GM21529 (cell line): ENCODE results near the gene ELAVL1.

Experiments
- ATAC-seq: cut with Tn5 transposase; IDR thresholded peaks from one replicate; pipeline ENCODE4 v1.9.1; 2021; ENCODE audit not compliant: unreplicated experiment

ELAVL1 gene

DNA sequence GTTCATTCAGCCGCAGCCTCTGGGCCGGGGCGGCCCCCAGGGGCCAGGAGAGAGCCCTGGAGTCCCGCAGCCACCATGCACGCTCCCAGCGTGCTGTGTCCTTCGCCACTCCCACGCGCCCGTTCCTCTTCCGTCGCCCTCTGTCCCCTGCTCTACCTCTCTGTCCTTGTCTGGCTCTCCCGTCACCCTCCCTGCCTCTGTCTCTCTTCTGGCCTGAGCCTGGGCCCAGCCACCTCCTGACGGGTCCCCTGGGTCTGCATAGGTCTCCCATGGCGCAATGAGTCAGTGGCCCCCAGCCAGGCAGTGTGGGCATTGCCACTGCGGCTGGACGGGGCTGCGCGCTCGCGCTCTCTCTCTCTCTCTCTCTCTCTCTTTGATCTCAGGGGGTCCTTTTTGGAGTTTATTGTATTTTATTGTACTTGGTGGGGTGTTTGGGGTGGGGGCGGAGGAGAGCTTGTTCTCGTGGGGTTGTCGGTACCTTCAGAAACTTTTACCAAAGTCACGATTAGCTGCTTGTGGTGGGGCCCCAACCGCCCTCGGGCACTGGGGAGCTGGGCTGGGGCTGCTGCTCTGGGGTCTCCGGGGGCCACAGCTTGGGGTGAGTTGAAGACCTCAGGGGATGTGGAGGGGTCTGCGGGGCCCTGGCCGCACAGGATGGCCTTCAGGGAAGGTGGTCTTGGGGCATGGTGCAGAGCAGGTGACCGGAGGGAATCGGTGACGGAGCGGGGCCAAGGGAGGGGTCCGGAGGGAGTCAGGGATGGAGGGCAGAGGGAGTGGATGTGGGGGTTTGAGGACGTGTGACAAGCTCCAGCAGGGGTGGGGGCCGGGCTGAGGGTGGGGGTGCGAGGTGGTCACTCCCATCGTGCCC, 92.5 kb downstream of the ELAVL1 start:
- ATAC-seq = no peak

DNA sequence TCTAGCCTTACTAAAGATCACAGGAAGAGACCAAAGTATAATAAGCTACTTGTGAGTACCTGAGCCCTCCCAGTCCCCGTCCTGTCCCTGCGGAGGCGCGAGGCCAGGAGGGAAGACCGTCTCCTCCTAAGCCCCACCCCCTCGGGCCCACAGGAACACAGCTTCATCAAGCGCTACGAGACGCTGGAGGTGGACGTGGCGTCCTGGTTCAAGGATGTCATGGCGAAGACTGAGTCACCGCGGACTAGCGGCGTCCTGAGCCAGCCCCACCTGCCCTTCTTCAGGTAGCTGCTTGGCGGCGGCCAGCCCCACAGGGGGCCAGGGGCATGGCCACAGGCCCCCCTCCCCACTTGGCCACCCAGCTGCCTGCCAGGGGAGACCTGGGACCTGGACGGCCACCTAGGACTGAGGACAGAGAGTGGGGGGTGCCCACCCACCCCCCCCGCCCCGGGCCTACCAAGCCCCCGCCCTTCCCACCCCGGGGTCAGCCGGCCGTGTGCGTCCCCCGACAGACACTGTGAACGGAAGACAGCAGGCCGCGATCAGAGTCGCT, 93.2 kb downstream of the ELAVL1 start:
- ATAC-seq = no peak

DNA sequence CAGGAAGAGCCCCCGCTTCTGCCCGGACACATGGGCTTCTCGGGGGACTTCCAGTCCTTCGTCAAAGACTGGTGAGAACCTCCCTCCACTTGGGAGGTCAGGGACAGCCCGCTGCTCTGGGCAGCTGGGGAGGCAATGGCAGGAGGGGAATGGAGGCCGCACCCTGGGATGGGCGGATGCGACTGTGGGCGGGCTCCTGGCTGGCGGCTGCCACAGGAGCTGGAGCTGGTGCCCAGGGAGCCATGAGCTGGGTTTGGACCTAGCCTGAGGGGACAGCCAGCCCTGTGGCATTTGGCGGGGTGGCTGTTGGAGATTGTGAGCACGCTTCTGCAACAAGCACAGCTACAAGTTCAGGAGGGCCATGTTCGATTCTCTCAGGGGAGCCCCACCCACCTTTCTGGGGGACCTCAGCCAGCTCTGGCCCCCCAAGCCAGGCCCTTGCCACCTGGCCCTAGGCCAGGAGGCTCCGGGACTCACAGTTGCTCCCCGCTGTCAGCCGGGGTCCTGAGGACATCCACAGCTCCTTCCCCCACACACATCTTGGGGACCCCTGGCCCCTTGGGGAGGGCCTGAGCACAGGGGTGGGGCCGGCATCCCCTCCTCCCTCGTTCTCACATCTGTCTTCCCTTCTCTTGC, 93.8 kb downstream of the ELAVL1 start:
- no peak for ATAC-seq

DNA sequence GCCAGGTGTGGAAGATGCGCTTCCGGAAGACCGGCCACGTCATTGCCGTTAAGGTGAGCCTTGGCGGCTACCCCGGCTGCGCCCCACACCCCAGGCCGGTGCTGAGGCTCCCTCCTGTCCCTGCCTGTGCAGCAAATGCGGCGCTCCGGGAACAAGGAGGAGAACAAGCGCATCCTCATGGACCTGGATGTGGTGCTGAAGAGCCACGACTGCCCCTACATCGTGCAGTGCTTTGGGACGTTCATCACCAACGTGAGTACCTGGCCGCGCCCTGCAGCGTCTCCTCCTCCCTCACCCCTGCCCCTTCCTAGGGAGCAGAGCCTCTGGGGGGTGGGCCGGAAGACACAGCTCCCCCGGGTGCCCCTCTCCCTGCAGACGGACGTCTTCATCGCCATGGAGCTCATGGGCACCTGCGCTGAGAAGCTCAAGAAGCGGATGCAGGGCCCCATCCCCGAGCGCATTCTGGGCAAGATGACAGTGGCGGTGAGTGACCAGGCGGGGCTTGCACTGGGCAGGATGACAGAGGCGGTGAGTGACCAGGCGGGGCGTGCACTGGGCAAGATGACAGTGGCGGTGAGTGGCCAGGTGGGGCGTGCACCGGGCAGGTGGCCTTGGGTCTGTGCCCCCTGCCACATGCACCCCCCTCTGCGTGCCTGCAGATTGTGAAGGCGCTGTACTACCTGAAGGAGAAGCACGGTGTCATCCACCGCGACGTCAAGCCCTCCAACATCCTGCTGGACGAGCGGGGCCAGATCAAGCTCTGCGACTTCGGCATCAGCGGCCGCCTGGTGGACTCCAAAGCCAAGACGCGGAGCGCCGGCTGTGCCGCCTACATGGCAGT, 94.9 kb downstream of the ELAVL1 start:
- no peak for ATAC-seq

DNA sequence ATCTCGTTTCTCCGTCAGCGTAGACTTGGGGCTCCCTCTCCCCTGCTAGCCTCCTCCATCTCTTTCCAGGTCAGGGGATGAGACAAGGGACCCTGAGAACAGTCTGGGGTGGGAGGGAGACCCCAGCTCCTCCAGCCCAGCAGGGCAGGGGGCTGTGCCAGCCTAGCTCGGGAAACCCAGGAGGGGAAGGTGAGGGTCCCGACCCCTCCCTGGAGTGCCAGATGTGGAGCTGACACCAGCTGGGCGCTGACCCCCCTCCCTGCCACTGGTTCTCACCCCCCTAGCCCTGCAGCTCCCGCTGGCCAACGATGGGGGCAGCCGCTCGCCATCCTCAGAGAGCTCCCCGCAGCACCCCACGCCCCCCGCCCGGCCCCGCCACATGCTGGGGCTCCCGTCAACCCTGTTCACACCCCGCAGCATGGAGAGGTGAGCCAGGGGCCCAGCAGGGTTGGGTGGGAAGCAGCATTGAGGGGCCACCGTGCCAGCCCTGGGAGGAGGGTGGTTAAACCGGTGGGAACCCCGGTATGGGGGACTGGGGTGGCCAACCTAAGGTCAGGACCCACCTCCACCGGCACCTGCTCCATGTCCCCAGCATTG, 95.9 kb downstream of the ELAVL1 start:
- ATAC-seq = no peak

DNA sequence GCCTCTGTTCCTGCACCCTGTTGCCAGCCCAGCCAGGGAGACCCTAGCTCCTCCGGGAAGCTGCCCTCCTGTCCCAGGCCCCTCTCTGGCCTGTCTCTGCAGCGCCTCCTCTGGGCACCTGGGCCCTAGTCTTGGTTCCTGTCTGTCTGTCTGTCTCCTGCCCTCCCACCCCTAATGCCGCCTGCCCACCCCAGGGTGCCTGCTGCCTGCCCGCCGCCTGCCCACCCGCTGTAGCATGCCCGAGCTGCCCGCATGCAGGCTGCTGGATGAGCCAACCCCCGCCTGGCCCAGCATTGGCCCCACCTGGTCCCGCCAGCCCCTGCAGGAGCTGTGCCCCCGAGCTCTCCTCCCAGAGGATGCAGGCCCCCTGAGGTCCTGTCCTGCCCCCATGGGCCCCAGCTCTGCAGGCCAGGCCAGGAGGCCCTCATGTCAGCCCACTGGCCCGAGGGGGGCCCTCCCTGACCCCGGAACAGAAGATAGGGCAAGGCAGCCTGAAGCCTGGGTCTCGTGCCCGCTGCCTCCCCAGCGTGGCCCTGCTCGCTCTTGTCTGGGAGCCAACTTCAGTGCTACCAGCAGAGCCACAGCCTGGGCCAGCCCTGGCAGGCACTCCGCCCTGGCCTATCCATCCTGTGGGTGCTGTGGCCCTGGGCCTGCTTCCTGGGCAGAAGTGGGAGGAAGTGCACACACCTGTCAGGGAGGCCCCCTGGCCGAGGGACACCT, 96.5 kb downstream of the ELAVL1 start:
- no peak for ATAC-seq
